GM21390 (cell line): Measurements from ENCODE around the gene ACAP2.
"Not testable (repeated sequence)": the region's sequence is repeated elsewhere in the genome, so short reads cannot be mapped to it uniquely, and the experiment has no call there.

Experiments
- ATAC-seq: cut with Tn5 transposase; IDR thresholded peaks from one replicate; pipeline ENCODE4 v1.9.1; 2021; ENCODE audit not compliant: unreplicated experiment

The ACAP2 gene

DNA sequence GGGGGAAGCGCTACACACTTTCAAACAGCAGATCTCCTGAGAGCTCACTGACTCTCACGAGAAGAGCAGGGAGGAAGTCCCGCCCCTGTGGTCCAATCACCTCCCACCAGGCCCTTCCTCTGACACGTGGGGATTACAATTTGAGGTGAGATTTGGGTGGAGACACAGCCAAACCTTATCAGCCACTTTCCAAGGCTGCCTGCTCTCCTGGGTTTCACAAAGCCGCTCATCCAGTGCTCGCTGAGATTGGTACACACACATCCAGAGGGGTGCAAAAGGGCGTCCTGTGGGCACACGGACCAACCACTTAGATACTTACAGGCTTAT lies 195.0 kb downstream of the ACAP2 start:
- no peak for ATAC-seq

GRCh38 chr3:195247086-195247862 lies 195.5 kb downstream of the ACAP2 start:
- no peak for ATAC-seq

GRCh38 chr3:195246581-195246995 lies 196.2 kb downstream of the ACAP2 start:
- ATAC-seq = no peak

DNA sequence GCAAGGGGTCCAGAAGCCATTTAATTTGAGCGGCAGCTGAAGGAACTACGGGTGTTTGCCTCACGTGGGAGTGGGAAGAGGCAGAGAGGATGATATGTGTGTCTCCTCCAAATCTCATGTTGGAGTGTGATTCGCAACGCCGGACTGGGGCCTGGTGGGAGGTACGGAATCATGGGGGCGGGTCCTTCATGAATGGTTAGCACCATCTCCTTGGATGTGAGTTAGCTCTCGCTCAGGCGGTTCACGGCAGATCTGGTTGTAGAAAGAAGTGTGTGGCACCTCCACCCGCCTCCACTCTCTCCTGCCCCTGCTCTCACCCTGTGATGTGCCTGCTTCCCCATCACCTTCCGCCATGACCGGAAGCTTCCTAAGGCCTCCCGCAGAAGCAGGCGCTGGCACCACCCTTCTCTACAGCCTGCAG lies 197.3 kb downstream of the ACAP2 start:
- ATAC-seq = no peak

GRCh38 chr3:195241592-195242355 lies 201.0 kb downstream of the ACAP2 start:
- no peak for ATAC-seq

DNA sequence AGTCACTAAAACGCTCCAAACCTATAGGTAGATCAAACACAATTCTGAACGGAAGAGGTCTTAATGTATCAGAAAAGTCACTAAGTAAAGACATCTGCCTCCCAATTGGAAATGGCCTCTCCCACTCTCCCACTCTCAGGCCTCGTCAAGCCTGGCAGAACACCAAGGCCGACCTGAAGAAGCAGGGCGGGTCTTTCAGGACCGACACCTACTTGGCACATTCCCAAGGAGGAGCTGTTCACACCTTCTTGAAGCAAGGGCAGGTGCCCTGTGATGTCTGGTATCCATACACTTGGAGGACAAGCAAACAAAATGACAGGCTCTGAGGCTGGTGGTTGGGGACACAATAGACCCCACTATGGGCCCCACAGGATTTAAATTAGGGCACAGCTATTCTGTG lies 201.9 kb downstream of the ACAP2 start:
- ATAC-seq = no peak

DNA sequence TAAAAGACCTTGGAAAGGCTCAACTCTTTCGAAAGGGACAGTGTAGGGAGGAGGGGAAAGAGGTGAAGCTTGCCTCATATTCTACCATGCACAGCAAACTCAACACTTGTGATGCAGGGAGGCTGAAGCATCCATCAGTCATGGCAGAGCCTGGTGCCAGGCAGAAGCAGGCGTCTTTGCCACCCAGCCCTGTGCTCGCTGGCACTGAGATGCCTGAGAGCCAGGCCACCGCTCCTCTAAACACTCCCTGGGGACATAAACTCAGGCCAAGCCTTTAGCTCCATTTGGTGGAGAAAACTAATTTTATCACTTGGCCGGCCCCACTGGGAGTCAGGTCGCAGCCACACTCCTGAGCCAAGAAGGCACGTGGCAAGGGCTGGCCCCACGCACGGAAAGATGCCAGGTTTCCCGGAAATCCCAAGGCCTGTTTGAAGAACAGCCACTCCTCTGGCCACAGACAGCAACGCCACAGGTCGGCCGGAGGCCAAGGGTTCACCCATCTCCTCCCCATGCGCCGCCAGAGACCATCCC lies 202.6 kb downstream of the ACAP2 start:
- ATAC-seq = no peak

- no peak for ATAC-seq
These were observed 203.7 kb downstream of the ACAP2 start for GRCh38 chr3:195239121-195239520.

DNA sequence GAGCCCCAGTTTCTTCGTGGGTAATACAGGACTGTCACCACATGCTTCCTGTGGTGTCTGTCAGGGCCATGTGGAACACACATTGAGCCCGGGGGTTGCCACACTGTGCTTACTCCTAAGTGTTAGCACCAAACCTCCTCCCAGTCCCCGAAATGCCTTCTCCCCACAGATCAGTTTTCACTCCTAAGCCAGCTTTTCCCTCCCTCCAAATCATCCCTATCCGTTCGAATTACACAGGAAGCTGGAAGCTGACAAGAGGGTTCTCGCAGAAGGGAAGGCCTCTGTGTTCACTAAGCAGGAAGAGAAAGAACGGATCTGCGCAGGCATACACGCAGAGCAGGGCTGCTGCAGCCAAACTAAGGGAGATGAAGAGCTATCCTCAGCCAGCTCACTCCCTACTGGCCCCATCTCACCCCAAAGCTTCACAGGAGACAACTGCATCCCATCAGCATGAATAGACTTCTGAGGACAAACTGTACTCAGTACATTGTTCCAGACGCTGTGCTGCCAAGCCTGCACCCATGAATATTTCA lies 204.2 kb downstream of the ACAP2 start:
- ATAC-seq = no peak

GRCh38 chr3:195238081-195238571 lies 204.7 kb downstream of the ACAP2 start:
- ATAC-seq = no peak

DNA sequence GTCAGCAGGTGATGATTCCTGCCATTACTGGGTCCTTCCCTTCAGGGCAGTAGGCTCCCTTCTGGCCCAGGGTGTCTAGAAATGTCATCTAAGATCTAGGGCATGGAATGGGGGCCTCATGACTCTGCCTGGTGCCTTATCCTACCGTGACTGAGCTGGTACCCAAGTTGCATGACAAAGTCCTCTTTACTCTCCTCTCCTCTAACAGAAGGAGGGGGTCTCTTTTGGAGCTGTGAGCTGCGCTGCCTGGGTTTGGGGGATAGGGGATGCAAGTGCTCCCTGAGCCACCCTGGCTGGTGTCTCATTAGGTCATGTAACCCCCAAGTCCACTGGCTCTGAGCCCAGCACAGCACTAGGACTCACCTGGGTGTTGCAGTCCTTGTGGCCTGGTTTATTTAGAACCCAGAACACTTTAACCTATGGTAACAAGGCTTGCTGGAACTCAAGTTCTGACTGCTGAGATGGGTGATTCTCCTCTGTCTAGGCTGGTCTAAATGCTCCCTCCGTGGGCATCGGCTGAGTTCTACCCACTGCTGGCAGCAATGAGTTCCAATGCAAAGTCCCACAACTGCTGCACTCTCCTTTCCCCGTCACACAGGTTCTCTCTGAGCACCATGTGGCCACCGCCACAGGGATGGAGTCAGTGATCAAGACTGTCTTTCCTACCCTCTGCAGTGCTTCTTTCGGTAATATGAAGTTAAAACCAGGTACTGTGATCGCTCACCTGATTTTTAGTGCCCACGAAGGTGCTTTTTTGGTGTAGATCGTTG lies 205.8 kb downstream of the ACAP2 start:
- ATAC-seq = no peak

DNA sequence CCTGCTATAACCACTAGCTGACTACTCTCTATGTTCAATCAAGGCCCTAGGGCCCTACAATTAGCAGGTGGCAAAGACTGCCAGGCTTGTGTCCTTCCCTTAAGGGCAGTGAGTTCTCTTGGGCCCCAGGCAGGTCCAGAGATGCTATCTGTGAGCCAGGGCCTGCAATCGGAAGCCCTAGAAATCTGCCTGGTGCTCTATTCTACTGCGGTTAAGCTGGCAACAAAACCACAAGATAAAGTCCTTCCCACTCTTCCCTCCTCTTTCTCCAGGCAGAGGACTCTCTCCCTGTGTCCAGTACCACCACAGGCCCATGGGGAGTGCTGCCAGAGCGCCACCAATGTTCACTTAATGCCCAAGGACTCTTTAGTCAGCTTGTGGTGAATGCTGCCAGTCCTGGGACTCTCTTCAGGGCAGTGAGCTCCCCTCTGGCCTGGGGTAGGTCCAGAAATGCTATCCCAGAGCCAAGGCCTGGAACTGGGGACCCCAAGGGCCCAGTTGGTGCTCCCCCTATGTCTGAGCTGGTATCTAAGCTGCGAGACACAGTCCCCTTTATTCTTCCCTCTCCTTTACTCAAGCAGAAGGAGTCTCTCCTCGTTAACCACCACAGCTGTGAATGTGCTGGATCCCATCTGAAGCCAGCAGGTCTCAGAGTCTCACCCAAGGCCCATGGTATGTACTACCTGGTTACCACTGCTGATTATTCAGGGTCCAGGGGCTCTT lies 206.6 kb downstream of the ACAP2 start:
- no peak for ATAC-seq

DNA sequence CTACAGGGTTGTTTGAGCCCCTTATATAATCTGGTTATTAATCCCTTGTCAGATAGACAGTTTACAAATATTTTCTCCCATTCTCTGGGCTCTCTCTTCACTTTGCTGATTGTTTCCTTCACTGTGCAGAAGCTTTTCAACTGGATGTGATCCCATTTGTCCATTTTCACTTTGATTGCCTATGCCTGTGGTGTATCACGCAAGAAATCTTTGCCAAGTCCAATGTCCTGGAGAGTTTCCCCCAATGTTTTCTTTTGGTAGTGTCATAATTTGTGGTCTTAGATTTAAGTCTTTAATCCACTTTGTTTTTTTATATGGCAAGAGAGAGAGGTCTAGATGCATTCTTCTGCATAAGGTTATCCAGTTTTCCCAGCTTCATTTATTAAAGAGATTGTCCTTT lies 212.6 kb downstream of the ACAP2 start:
- no peak for ATAC-seq

DNA sequence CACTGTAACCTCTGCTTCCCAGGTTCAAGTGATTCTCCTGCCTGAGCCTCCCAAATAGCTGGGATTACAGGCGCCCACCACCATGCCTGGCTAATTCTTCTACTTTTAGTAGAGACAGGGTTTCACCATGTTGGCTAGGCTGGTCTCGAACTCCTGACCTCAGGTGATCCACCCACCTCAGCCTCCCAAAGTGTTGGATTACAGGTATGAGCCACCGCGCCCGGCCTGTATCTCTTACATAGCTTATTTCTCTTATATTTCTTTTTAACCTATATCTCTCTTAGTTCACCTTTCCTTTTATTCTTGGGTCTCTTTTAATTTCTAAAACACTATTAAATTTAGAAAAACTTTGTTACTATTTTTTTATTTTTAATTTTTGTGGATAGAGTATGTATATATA lies 213.9 kb downstream of the ACAP2 start:
- not testable (repeated sequence) for ATAC-seq

DNA sequence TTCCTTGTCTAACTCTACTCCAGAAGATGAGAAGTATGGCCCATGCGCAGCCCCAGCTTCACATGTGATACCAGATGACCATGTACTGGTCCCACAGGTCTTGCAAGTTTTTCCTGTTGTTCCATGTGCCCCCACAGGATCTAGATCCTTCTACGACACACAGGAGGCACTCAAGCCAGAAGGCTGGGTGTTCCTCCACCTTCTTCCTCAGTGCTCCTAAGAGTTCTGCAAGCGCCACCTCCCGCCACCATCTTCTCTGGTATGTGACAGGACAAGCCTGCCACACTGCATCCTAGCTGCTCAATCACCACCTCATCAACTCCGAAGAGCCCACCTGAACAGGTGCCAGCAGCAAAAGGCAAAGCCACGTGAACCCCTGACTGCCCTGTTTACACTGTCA lies 214.9 kb downstream of the ACAP2 start:
- ATAC-seq = no peak

GRCh38 chr3:195226900-195227447 lies 215.8 kb downstream of the ACAP2 start:
- ATAC-seq = no peak

GRCh38 chr3:195226445-195226844 lies 216.4 kb downstream of the ACAP2 start:
- no peak for ATAC-seq

- no peak for ATAC-seq
These were observed 217.7 kb downstream of the ACAP2 start for GRCh38 chr3:195224980-195225580.
